HepG2 (cell line): ENCODE data around the gene PARP15. TPM values are rescaled to one million over a fixed set of nuclear protein-coding genes. Genes with fewer than 3 reads are reported as not detected.

ENCODE experiments used
- ATF7-NPFF ChIP-seq: sonication (generic); formaldehyde crosslinking; IDR thresholded peaks from 2 replicates; pipeline ENCODE4 v1.8.1; 2023; ENCODE audit warnings: mild to moderate bottlenecking, low read depth, missing genetic modification reagents, moderate library complexity
- BRCA1 ChIP-seq: sonication (generic); formaldehyde crosslinking; IDR thresholded peaks from 2 replicates; pipeline ENCODE4 v1.4.0; 2020; ENCODE audit warnings: missing genetic modification reagents
- CREB3 ChIP-seq: sonication (generic); formaldehyde crosslinking; IDR thresholded peaks from 2 replicates; pipeline ENCODE4 v1.5.0; 2020; ENCODE audit warnings: missing genetic modification reagents
- FOXP4 ChIP-seq: sonication (generic); formaldehyde crosslinking; IDR thresholded peaks from 2 replicates; pipeline ENCODE4 v1.4.0; 2020; ENCODE audit warnings: missing genetic modification reagents
- GRHL1 ChIP-seq: sonication (generic); formaldehyde crosslinking; conservative IDR thresholded peaks from 2 replicates; pipeline ENCODE4 v1.8.0; 2022; ENCODE audit warnings: missing genetic modification reagents
- GTF2F1 ChIP-seq: fragments of 150-350 bp; IDR thresholded peaks from 2 replicates; pipeline ENCODE4 v1.6.1; 2014; ENCODE audit warnings: low read length
- IRF2 ChIP-seq: IDR thresholded peaks from 2 replicates; pipeline ENCODE4 v1.6.1; 2018; ENCODE audit warnings: missing genetic modification reagents, missing compliant biosample characterization
- PHF8 ChIP-seq: sonication (generic); formaldehyde crosslinking; IDR thresholded peaks from 2 replicates; pipeline ENCODE4 v1.5.0; 2020; ENCODE audit warnings: missing genetic modification reagents
- REXO4 ChIP-seq: sonication (generic); formaldehyde crosslinking; IDR thresholded peaks from 2 replicates; pipeline ENCODE4 v1.8.0; 2022; ENCODE audit warnings: missing genetic modification reagents, mild to moderate bottlenecking, borderline replicate concordance
- RXRB ChIP-seq: IDR thresholded peaks from 2 replicates; pipeline ENCODE4 v1.6.1; 2016; ENCODE audit warnings: borderline replicate concordance, missing genetic modification reagents, missing compliant biosample characterization
- SALL1 ChIP-seq: sonication (generic); formaldehyde crosslinking; IDR thresholded peaks from 2 replicates; pipeline ENCODE4 v1.8.0; 2022; ENCODE audit warnings: mild to moderate bottlenecking, missing genetic modification reagents
- SIX4 ChIP-seq: sonication (generic); formaldehyde crosslinking; IDR thresholded peaks from 2 replicates; pipeline ENCODE4 v1.4.0; 2020; ENCODE audit warnings: missing genetic modification reagents
- SMC3 ChIP-seq: IDR thresholded peaks from 2 replicates; pipeline ENCODE4 v1.6.1; 2011; ENCODE audit warnings: low read length, improper control_type of control experiment
- STAG1 ChIP-seq: sonication (generic); formaldehyde crosslinking; IDR thresholded peaks from 2 replicates; pipeline ENCODE4 v1.4.0; 2020; ENCODE audit warnings: missing genetic modification reagents
- TARDBP ChIP-seq: sonication (generic); formaldehyde crosslinking; IDR thresholded peaks from 2 replicates; pipeline ENCODE4 v1.8.0; 2022; ENCODE audit warnings: mild to moderate bottlenecking, missing genetic modification reagents
- ZFP41 ChIP-seq: sonication (generic); formaldehyde crosslinking; IDR thresholded peaks from 2 replicates; pipeline ENCODE4 v1.4.0; 2020; ENCODE audit warnings: mild to moderate bottlenecking, missing genetic modification reagents, borderline replicate concordance
- ZNF350 ChIP-seq: sonication (generic); formaldehyde crosslinking; IDR thresholded peaks from 2 replicates; pipeline ENCODE4 v1.4.0; 2020; ENCODE audit warnings: mild to moderate bottlenecking, low read depth, missing genetic modification reagents, borderline replicate concordance
- ZNF468 ChIP-seq: sonication (generic); formaldehyde crosslinking; IDR thresholded peaks from 2 replicates; pipeline ENCODE4 v1.8.0; 2022; ENCODE audit warnings: mild to moderate bottlenecking, moderate library complexity, missing genetic modification reagents
- polyA plus RNA-seq, 8 experiments: library from polyadenylated mRNA; depleted of rRNA in 3 of 8; stranded (reverse) in 7 of 8; unstranded in 1 of 8; fragments of >200 nt; fragmentation: Illumina TruSeq in 4 of 8; extraction: Trizol in 4 of 8; gene quantifications; 2 replicates each; pipeline versions ENCODE4 v1.2.1 to v1.2.3, GENCODE V29; 2011 to 2016; ENCODE audit warnings: low read depth in 4 of 8, missing spikeins in 1 of 8, mixed read lengths in 1 of 8; ENCODE audit not compliant: insufficient read depth in 1 of 8
- total RNA-seq, 5 experiments: library from RNA; depleted of rRNA; stranded (reverse); fragments of >200 nt; fragmentation: Illumina TruSeq; extraction: Trizol; gene quantifications; 2 replicates each; pipeline ENCODE4 v1.2.3, GENCODE V29; 2016; ENCODE audit warnings: low read depth in 1 of 5
- TF ChIP-seq, protein P1 (sequence below): IDR thresholded peaks from 2 replicates; pipeline ENCODE4 v1.6.1; 2016
- TF ChIP-seq, protein P2 (sequence below): IDR thresholded peaks from 2 replicates; pipeline ENCODE4 v1.6.1; 2016; ENCODE audit warnings: low read depth, borderline replicate concordance

The PARP15 gene
- total and polyA plus RNA-seq, 2 of the 13 experiments (the other 11 are each of a cell fraction or from before 2014, with no cell fraction given), result 0.02 TPM; not detected in 1

GRCh38 chr3:122679085-122679881 is 101.8 kb downstream of the PARP15 start (continued):
- TF ChIP-seq, protein P1, sequence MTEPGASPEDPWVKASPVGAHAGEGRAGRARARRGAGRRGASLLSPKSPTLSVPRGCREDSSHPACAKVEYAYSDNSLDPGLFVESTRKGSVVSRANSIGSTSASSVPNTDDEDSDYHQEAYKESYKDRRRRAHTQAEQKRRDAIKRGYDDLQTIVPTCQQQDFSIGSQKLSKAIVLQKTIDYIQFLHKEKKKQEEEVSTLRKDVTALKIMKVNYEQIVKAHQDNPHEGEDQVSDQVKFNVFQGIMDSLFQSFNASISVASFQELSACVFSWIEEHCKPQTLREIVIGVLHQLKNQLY (CRISPR knock-in tag), result no peak
- peak; percentile 39; the same call in 1 of the 2 replicates for TF ChIP-seq PHF8 (CRISPR knock-in tag)
- 0 out of 2 replicates have a peak, but pooled peaks have one; percentile 47 for TF ChIP-seq ZNF468
- 0 out of 2 replicates have a peak, but pooled peaks have one; percentile 19 for TF ChIP-seq RXRB (CRISPR knock-in tag)
- no peak for TF ChIP-seq GRHL1 (CRISPR knock-in tag)
- no peak for TF ChIP-seq GTF2F1
- peak; percentile 82 for TF ChIP-seq STAG1 (CRISPR knock-in tag)
- TF ChIP-seq ZNF350 (CRISPR knock-in tag), result peak; percentile 49; the same call in 1 of the 2 replicates
- TF ChIP-seq SIX4 (CRISPR knock-in tag), result no peak
- no peak for TF ChIP-seq TARDBP
- no peak for TF ChIP-seq ATF7-NPFF
- 0 out of 2 replicates have a peak, but pooled peaks have one; percentile 50 for TF ChIP-seq BRCA1 (CRISPR knock-in tag)
- TF ChIP-seq SALL1 (CRISPR knock-in tag), result 0 out of 2 replicates have a peak, but pooled peaks have one; percentile 23
- TF ChIP-seq, protein P2, sequence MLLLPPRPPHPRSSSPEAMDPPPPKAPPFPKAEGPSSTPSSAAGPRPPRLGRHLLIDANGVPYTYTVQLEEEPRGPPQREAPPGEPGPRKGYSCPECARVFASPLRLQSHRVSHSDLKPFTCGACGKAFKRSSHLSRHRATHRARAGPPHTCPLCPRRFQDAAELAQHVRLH (CRISPR knock-in tag), result 0 out of 2 replicates have a peak, but pooled peaks have one; percentile 19
- TF ChIP-seq CREB3 (CRISPR knock-in tag), result no peak
- no peak for TF ChIP-seq REXO4 (CRISPR knock-in tag)
- TF ChIP-seq ZFP41 (CRISPR knock-in tag), result no peak
- TF ChIP-seq SMC3, result peak; percentile 78; the same call in 1 of the 2 replicates
- TF ChIP-seq IRF2 (CRISPR knock-in tag), result peak; percentile 89; the same call in 1 of the 2 replicates
- 0 out of 2 replicates have a peak, but pooled peaks have one; percentile 22 for TF ChIP-seq FOXP4 (CRISPR knock-in tag)
